Activated CD8-positive, alpha-beta T cell treated with anti-CD3 and anti-CD28 coated beads, Interleukin-2, amount 10 ng/mL, durations not matched to agents 7 days and 5 days (primary cell): ENCODE results near the gene RBM4. TPM values are rescaled to one million over a fixed set of nuclear protein-coding genes. Genes with fewer than 3 reads are reported as not detected.
"Not testable (repeated sequence)": the region's sequence is repeated elsewhere in the genome, so short reads cannot be mapped to it uniquely, and the experiment has no call there.

Source experiments
- ATAC-seq: fragments of 150-1000 bp; cut with Tn5 transposase; one replicate; pipeline ENCODE4 v1.10.0; 2021; ENCODE audit warnings: moderate library complexity
- CTCF ChIA-PET: fragments of 350-600 bp; sonication (Branson Sonifier 250); formaldehyde crosslinking; loops from one replicate; lab custom pipeline; 2021; ENCODE audit warnings: antibody characterized with exemption; lab: Charles Lee
- POLR2A ChIA-PET: fragments of 350-600 bp; sonication (Branson Sonifier 250); formaldehyde crosslinking; loops from one replicate; lab custom pipeline; 2021; ENCODE audit warnings: antibody characterized with exemption; lab: Charles Lee
- DNase-seq: peaks from one replicate; pipeline ENCODE4 v3.0.0-alpha.2; 2020
- H3K27ac Mint-ChIP-seq: one replicate; pipeline ENCODE4 v1.8.0; 2021; ENCODE audit warnings: mild to moderate bottlenecking, mixed read lengths
- H3K27me3 Mint-ChIP-seq: one replicate; pipeline ENCODE4 v1.8.0; 2021; ENCODE audit warnings: low read depth, mixed read lengths
- H3K36me3 Mint-ChIP-seq: one replicate; pipeline ENCODE4 v1.8.0; 2021; ENCODE audit warnings: low read depth, mixed read lengths
- H3K4me1 Mint-ChIP-seq: one replicate; pipeline ENCODE4 v1.8.0; 2021; ENCODE audit warnings: low read depth, mixed read lengths
- H3K4me3 Mint-ChIP-seq: one replicate; pipeline ENCODE4 v1.8.0; 2021; ENCODE audit warnings: mild to moderate bottlenecking, mixed read lengths
- H3K9me3 Mint-ChIP-seq: one replicate; pipeline ENCODE4 v1.8.0; 2022; ENCODE audit warnings: mixed read lengths; ENCODE audit not compliant: insufficient read depth
- total RNA-seq, 2 experiments: library from RNA; stranded (reverse); gene quantifications; one replicate each; pipeline ENCODE4 v1.2.3, GENCODE V29; 2021

Gene RBM4
- total RNA-seq = 100 to 1,000 TPM; 118 to 121 TPM

GRCh38 chr11:66638177-66639065, at the start of gene RBM4:
RBM4 (plus strand) TSS chr11:66638703; CDS start chr11:66639712, 1,009 bp downstream.
- DNase-seq (peak; percentile 99), ATAC-seq (peak; percentile 95)
- Mint-ChIP-seq H3K4me1 (peaks cover 62% of the 10 kb centered on the region), H3K9me3 (no peaks in the 10 kb centered on the region), H3K27ac (peak within 1 kb of the TSS; percentile 98), H3K4me3 (peak within 1 kb of the TSS; percentile 98), H3K27me3 (no peaks in the 10 kb centered on the region), H3K36me3 (peaks cover 77% of the 10 kb centered on the region)
- ChIA-PET POLR2A (interaction anchor here (0.5 to 6.3 kb wide), 25 partner anchors 8 to 1140 kb away, joined by 3 to 78 read pairs (median 5); partner anchors contain the start of genes ACTN3, CCDC87, CCS and RBM14), CTCF (interaction anchor here (0.7 to 4.3 kb wide), 25 partner anchors 7 to 250 kb away, joined by 3 to 32 read pairs (median 4); partner anchors contain the start of genes CCDC87, CCS, DPP3 and PELI3)

- CTCF ChIA-PET = interaction anchor here (1.4 to 7.9 kb wide), 2 partner anchors 49 to 88 kb away, joined by 4 to 63 read pairs; partner anchors contain the start of genes RBM4 and RBM4B
- not testable (repeated sequence) for H3K27me3 Mint-ChIP-seq, DNase-seq, H3K36me3 Mint-ChIP-seq, H3K27ac Mint-ChIP-seq, ATAC-seq, H3K4me3 Mint-ChIP-seq, H3K9me3 Mint-ChIP-seq
- peaks cover 19% of the 10 kb centered on the region for H3K4me1 Mint-ChIP-seq
- POLR2A ChIA-PET = interaction anchor here (1.5 kb wide), 1 partner anchor 27 kb away, joined by 5 read pairs; the partner anchor contains the start of gene RBM14
Observed at GRCh38 chr11:66589315-66589714, 49.2 kb upstream of the RBM4 start.

GRCh38 chr11:66589996-66590675, 48.4 kb upstream of the RBM4 start:
- peaks cover 3% of the 10 kb centered on the region for H3K36me3 Mint-ChIP-seq
- POLR2A ChIA-PET = interaction anchor here (1.5 kb wide), 2 partner anchors 26 to 88 kb away, joined by 4 to 5 read pairs; partner anchors contain the start of genes RBM14 and RBM4B
- CTCF ChIA-PET = interaction anchor here (0.8 to 7.9 kb wide), 6 partner anchors 9 to 87 kb away, joined by 3 to 63 read pairs (median 8); partner anchors contain the start of genes RBM4 and RBM4B
- peaks cover 27% of the 10 kb centered on the region for H3K4me1 Mint-ChIP-seq
- DNase-seq (no peak), ATAC-seq (no peak)
- no peaks in the 10 kb centered on the region for H3K27me3 Mint-ChIP-seq
- no peak overlapping the region for H3K27ac Mint-ChIP-seq
- no peak overlapping the region for H3K4me3 Mint-ChIP-seq
- no peaks in the 10 kb centered on the region for H3K9me3 Mint-ChIP-seq

GRCh38 chr11:66591175-66591574, 47.3 kb upstream of the RBM4 start:
- peaks cover 37% of the 10 kb centered on the region for H3K4me1 Mint-ChIP-seq
- ATAC-seq (no peak), DNase-seq (no peak)
- no peak overlapping the region for H3K4me3 Mint-ChIP-seq
- no peaks in the 10 kb centered on the region for H3K27me3 Mint-ChIP-seq
- ChIA-PET POLR2A (interaction anchor here (0.6 to 1.5 kb wide), 5 partner anchors 25 to 87 kb away, joined by 3 to 5 read pairs (median 3); partner anchors contain the start of genes RBM14 and RBM4B), CTCF (interaction anchor here (0.8 to 7.9 kb wide), 6 partner anchors 10 to 86 kb away, joined by 3 to 63 read pairs (median 8); partner anchors contain the start of genes RBM4 and RBM4B)
- H3K9me3 Mint-ChIP-seq = no peaks in the 10 kb centered on the region
- H3K36me3 Mint-ChIP-seq = peaks cover 3% of the 10 kb centered on the region
- H3K27ac Mint-ChIP-seq = no peak overlapping the region

GRCh38 chr11:66592457-66593302, 45.8 kb upstream of the RBM4 start, which contains the start of the genes CCDC87 and CCS:
CCDC87 (minus strand) TSS chr11:66593063; CDS start chr11:66593015, 48 bp downstream.
CCS (plus strand) TSS chr11:66593185; CDS start chr11:66593262, 77 bp downstream.
- peak within 1 kb of the TSS; percentile 100 for H3K4me3 Mint-ChIP-seq
- CTCF ChIA-PET = interaction anchor here (0.8 to 7.9 kb wide), 21 partner anchors 9 to 249 kb away, joined by 3 to 63 read pairs (median 5); partner anchors contain the start of genes CTSF, DPP3, RBM14 and RBM4
- POLR2A ChIA-PET = interaction anchor here (0.6 to 2.5 kb wide), 8 partner anchors 24 to 221 kb away, joined by 3 to 10 read pairs (median 4); partner anchors contain the start of genes RBM14, RBM4 and SLC29A2
- no peaks in the 10 kb centered on the region for H3K9me3 Mint-ChIP-seq
- peaks cover 3% of the 10 kb centered on the region for H3K36me3 Mint-ChIP-seq
- peak; percentile 99 for DNase-seq
- H3K27me3 Mint-ChIP-seq = no peaks in the 10 kb centered on the region
- peak within 1 kb of the TSS; percentile 98 for H3K27ac Mint-ChIP-seq
- peak; percentile 97 for ATAC-seq
- peaks cover 37% of the 10 kb centered on the region for H3K4me1 Mint-ChIP-seq

- no peaks in the 10 kb centered on the region for H3K27me3 Mint-ChIP-seq
- H3K36me3 Mint-ChIP-seq = peaks cover 3% of the 10 kb centered on the region
- ATAC-seq = no peak
- DNase-seq = no peak
- CTCF ChIA-PET = interaction anchor here (1.0 to 7.9 kb wide), 15 partner anchors 12 to 249 kb away, joined by 3 to 63 read pairs (median 5); partner anchors contain the start of genes CTSF, RBM14, RBM4 and RBM4B
- H3K27ac Mint-ChIP-seq = peak overlapping the region; percentile 98
- no peaks in the 10 kb centered on the region for H3K9me3 Mint-ChIP-seq
- POLR2A ChIA-PET = interaction anchor here (0.8 to 3.0 kb wide), 8 partner anchors 17 to 221 kb away, joined by 3 to 35 read pairs (median 5); partner anchors contain the start of genes RBM14, RBM4 and SLC29A2
- H3K4me3 Mint-ChIP-seq = peak overlapping the region; percentile 100
- H3K4me1 Mint-ChIP-seq = peaks cover 37% of the 10 kb centered on the region
Observed at GRCh38 chr11:66593303-66593635, 45.2 kb upstream of the RBM4 start.

GRCh38 chr11:66593650-66594049, 44.9 kb upstream of the RBM4 start:
- DNase-seq = no peak
- ChIA-PET CTCF (interaction anchor here (0.7 to 7.9 kb wide), 8 partner anchors 10 to 84 kb away, joined by 3 to 63 read pairs (median 6); partner anchors contain the start of genes RBM14, RBM4B and ZDHHC24), POLR2A (interaction anchor here (0.8 to 3.0 kb wide), 5 partner anchors 16 to 46 kb away, joined by 3 to 35 read pairs (median 6); partner anchors contain the start of genes RBM14 and RBM4)
- Mint-ChIP-seq H3K27me3 (no peaks in the 10 kb centered on the region), H3K4me1 (peaks cover 37% of the 10 kb centered on the region), H3K9me3 (no peaks in the 10 kb centered on the region), H3K36me3 (peaks cover 4% of the 10 kb centered on the region), H3K4me3 (peak overlapping the region; percentile 100), H3K27ac (peak overlapping the region; percentile 98)
- no peak for ATAC-seq

- peak; percentile 3 for ATAC-seq
- Mint-ChIP-seq H3K36me3 (peaks cover 9% of the 10 kb centered on the region), H3K27me3 (no peaks in the 10 kb centered on the region), H3K4me3 (peak overlapping the region; percentile 46), H3K9me3 (no peaks in the 10 kb centered on the region), H3K27ac (peak overlapping the region; percentile 81), H3K4me1 (peaks cover 37% of the 10 kb centered on the region)
- CTCF ChIA-PET = interaction anchor here (0.8 to 7.9 kb wide), 7 partner anchors 15 to 104 kb away, joined by 3 to 63 read pairs (median 8); partner anchors contain the start of genes RBM4, RBM4B and ZDHHC24
- POLR2A ChIA-PET = interaction anchor here (0.6 to 3.0 kb wide), 6 partner anchors 10 to 248 kb away, joined by 3 to 35 read pairs (median 4); partner anchors contain the start of genes RBM14, RBM4 and RCE1
- DNase-seq = peak; percentile 47
Observed at GRCh38 chr11:66595245-66595904, 43.1 kb upstream of the RBM4 start.

- Mint-ChIP-seq H3K27ac (no peak overlapping the region), H3K36me3 (peaks cover 10% of the 10 kb centered on the region), H3K4me1 (peaks cover 18% of the 10 kb centered on the region), H3K9me3 (no peaks in the 10 kb centered on the region), H3K4me3 (no peak overlapping the region), H3K27me3 (no peaks in the 10 kb centered on the region)
- ChIA-PET POLR2A (interaction anchor here (0.7 to 0.8 kb wide), 2 partner anchors 9 to 44 kb away, joined by 3 read pairs; no protein-coding TSS in a partner anchor), CTCF (no interaction called here)
- no peak for DNase-seq
- no peak for ATAC-seq
Observed at GRCh38 chr11:66598993-66599392, 39.5 kb upstream of the RBM4 start.
